ENCODE measurements around the gene FOLH1. TPM values are rescaled to one million over a fixed set of nuclear protein-coding genes. Genes with fewer than 3 reads are reported as not detected.
"Not testable (repeated sequence)": the region's sequence is repeated elsewhere in the genome, so short reads cannot be mapped to it uniquely, and the experiment has no call there.

FOLH1 gene
- total and polyA plus RNA-seq, 5 donors from 2014 or later = not detected

- not testable (repeated sequence) for H3K4me1 Mint-ChIP-seq; H3K36me3 Mint-ChIP-seq; ATAC-seq (ENCODE audit: low read depth in 2 of 2)
Observed at GRCh38 chr11:49196775-49197174, 11.6 kb downstream of the FOLH1 start.

GRCh38 chr11:49196002-49196401, 12.4 kb downstream of the FOLH1 start:
- not testable (repeated sequence) for ATAC-seq (ENCODE audit: low read depth in 2 of 2); H3K4me3 Mint-ChIP-seq; H3K27me3 ChIP-seq (ENCODE audit: control insufficient read depth, insufficient read depth, low read length); DNase-seq; H3K27ac Mint-ChIP-seq; H3K4me1 Mint-ChIP-seq; H3K27me3 Mint-ChIP-seq; H3K4me3 ChIP-seq (ENCODE audit: low read depth, low read length); H3K9me3 ChIP-seq (ENCODE audit: control insufficient read depth in 2 of 2, low read length in 2 of 2); H3K36me3 Mint-ChIP-seq; H3K4me1 ChIP-seq (ENCODE audit: control insufficient read depth, insufficient read depth, low read length, poor library complexity, severe bottlenecking); H3K36me3 ChIP-seq (ENCODE audit: control insufficient read depth, insufficient read depth, low read length); H3K27ac ChIP-seq (ENCODE audit: insufficient read depth, low read length, poor library complexity, severe bottlenecking); H3K9me3 Mint-ChIP-seq

More at GRCh38 chr11:49196775-49197174, 11.6 kb downstream of the FOLH1 start:
- not testable (repeated sequence) for H3K9me3 ChIP-seq (ENCODE audit: control insufficient read depth in 2 of 2, low read length in 2 of 2); H3K4me3 ChIP-seq (ENCODE audit: low read depth, low read length); H3K9me3 Mint-ChIP-seq; H3K36me3 ChIP-seq (ENCODE audit: control insufficient read depth, insufficient read depth, low read length); H3K27me3 ChIP-seq (ENCODE audit: control insufficient read depth, insufficient read depth, low read length); H3K27ac Mint-ChIP-seq; H3K4me3 Mint-ChIP-seq; H3K27ac ChIP-seq (ENCODE audit: insufficient read depth, low read length, poor library complexity, severe bottlenecking); DNase-seq; H3K4me1 ChIP-seq (ENCODE audit: control insufficient read depth, insufficient read depth, low read length, poor library complexity, severe bottlenecking); H3K27me3 Mint-ChIP-seq

GRCh38 chr11:49190287-49190686, 18.1 kb downstream of the FOLH1 start:
- H3K36me3 ChIP-seq (ENCODE audit: control insufficient read depth, insufficient read depth, low read length); H3K9me3 Mint-ChIP-seq; H3K4me1 ChIP-seq (ENCODE audit: control insufficient read depth, insufficient read depth, low read length, poor library complexity, severe bottlenecking); H3K27ac Mint-ChIP-seq; H3K4me1 Mint-ChIP-seq; H3K27me3 Mint-ChIP-seq; H3K36me3 Mint-ChIP-seq; ATAC-seq (ENCODE audit: low read depth in 2 of 2); H3K27ac ChIP-seq (ENCODE audit: insufficient read depth, low read length, poor library complexity, severe bottlenecking); H3K4me3 Mint-ChIP-seq; H3K27me3 ChIP-seq (ENCODE audit: control insufficient read depth, insufficient read depth, low read length); H3K9me3 ChIP-seq (ENCODE audit: control insufficient read depth in 2 of 2, low read length in 2 of 2); H3K4me3 ChIP-seq (ENCODE audit: low read depth, low read length); DNase-seq: not testable (repeated sequence)

GRCh38 chr11:49186225-49186624, 22.2 kb downstream of the FOLH1 start:
- not testable (repeated sequence) for H3K27me3 ChIP-seq (ENCODE audit: control insufficient read depth, insufficient read depth, low read length); H3K27ac ChIP-seq (ENCODE audit: insufficient read depth, low read length, poor library complexity, severe bottlenecking); H3K4me1 ChIP-seq (ENCODE audit: control insufficient read depth, insufficient read depth, low read length, poor library complexity, severe bottlenecking); DNase-seq; H3K9me3 ChIP-seq (ENCODE audit: control insufficient read depth in 2 of 2, low read length in 2 of 2); H3K9me3 Mint-ChIP-seq; ATAC-seq (ENCODE audit: low read depth in 2 of 2); H3K4me1 Mint-ChIP-seq; H3K4me3 Mint-ChIP-seq; H3K4me3 ChIP-seq (ENCODE audit: low read depth, low read length); H3K27me3 Mint-ChIP-seq; H3K27ac Mint-ChIP-seq; H3K36me3 Mint-ChIP-seq; H3K36me3 ChIP-seq (ENCODE audit: control insufficient read depth, insufficient read depth, low read length)

GRCh38 chr11:49185597-49185996, 22.8 kb downstream of the FOLH1 start:
- not testable (repeated sequence) for H3K27ac ChIP-seq (ENCODE audit: insufficient read depth, low read length, poor library complexity, severe bottlenecking); ATAC-seq (ENCODE audit: low read depth in 2 of 2); H3K9me3 ChIP-seq (ENCODE audit: control insufficient read depth in 2 of 2, low read length in 2 of 2); H3K36me3 ChIP-seq (ENCODE audit: control insufficient read depth, insufficient read depth, low read length); H3K9me3 Mint-ChIP-seq; H3K4me1 ChIP-seq (ENCODE audit: control insufficient read depth, insufficient read depth, low read length, poor library complexity, severe bottlenecking); H3K4me1 Mint-ChIP-seq; H3K27me3 ChIP-seq (ENCODE audit: control insufficient read depth, insufficient read depth, low read length); DNase-seq; H3K4me3 ChIP-seq (ENCODE audit: low read depth, low read length); H3K4me3 Mint-ChIP-seq; H3K36me3 Mint-ChIP-seq; H3K27ac Mint-ChIP-seq; H3K27me3 Mint-ChIP-seq

- not testable (repeated sequence) for H3K27me3 ChIP-seq (ENCODE audit: control insufficient read depth, insufficient read depth, low read length); H3K4me1 ChIP-seq (ENCODE audit: control insufficient read depth, insufficient read depth, low read length, poor library complexity, severe bottlenecking); H3K27ac ChIP-seq (ENCODE audit: insufficient read depth, low read length, poor library complexity, severe bottlenecking); H3K27me3 Mint-ChIP-seq; H3K36me3 Mint-ChIP-seq; DNase-seq; H3K9me3 Mint-ChIP-seq; H3K4me1 Mint-ChIP-seq; H3K27ac Mint-ChIP-seq; H3K9me3 ChIP-seq (ENCODE audit: control insufficient read depth in 2 of 2, low read length in 2 of 2); H3K4me3 ChIP-seq (ENCODE audit: low read depth, low read length); ATAC-seq (ENCODE audit: low read depth in 2 of 2); H3K36me3 ChIP-seq (ENCODE audit: control insufficient read depth, insufficient read depth, low read length); H3K4me3 Mint-ChIP-seq
Observed at GRCh38 chr11:49184756-49185155, 23.6 kb downstream of the FOLH1 start.

GRCh38 chr11:49177936-49178335, 30.5 kb downstream of the FOLH1 start:
- ATAC-seq (ENCODE audit: low read depth in 2 of 2); H3K27ac ChIP-seq (ENCODE audit: insufficient read depth, low read length, poor library complexity, severe bottlenecking); H3K4me1 Mint-ChIP-seq; H3K27ac Mint-ChIP-seq; H3K4me3 Mint-ChIP-seq; DNase-seq; H3K9me3 Mint-ChIP-seq; H3K36me3 Mint-ChIP-seq; H3K27me3 Mint-ChIP-seq; H3K4me3 ChIP-seq (ENCODE audit: low read depth, low read length); H3K36me3 ChIP-seq (ENCODE audit: control insufficient read depth, insufficient read depth, low read length); H3K27me3 ChIP-seq (ENCODE audit: control insufficient read depth, insufficient read depth, low read length); H3K4me1 ChIP-seq (ENCODE audit: control insufficient read depth, insufficient read depth, low read length, poor library complexity, severe bottlenecking); H3K9me3 ChIP-seq (ENCODE audit: control insufficient read depth in 2 of 2, low read length in 2 of 2): not testable (repeated sequence)

GRCh38 chr11:49175378-49175777, 33.0 kb downstream of the FOLH1 start:
- not testable (repeated sequence) for H3K36me3 Mint-ChIP-seq; H3K9me3 Mint-ChIP-seq; H3K4me1 Mint-ChIP-seq; H3K27me3 Mint-ChIP-seq; H3K4me3 ChIP-seq (ENCODE audit: low read depth, low read length); H3K27ac ChIP-seq (ENCODE audit: insufficient read depth, low read length, poor library complexity, severe bottlenecking); H3K4me1 ChIP-seq (ENCODE audit: control insufficient read depth, insufficient read depth, low read length, poor library complexity, severe bottlenecking); H3K4me3 Mint-ChIP-seq; DNase-seq; H3K27me3 ChIP-seq (ENCODE audit: control insufficient read depth, insufficient read depth, low read length); ATAC-seq (ENCODE audit: low read depth in 2 of 2); H3K27ac Mint-ChIP-seq; H3K9me3 ChIP-seq (ENCODE audit: control insufficient read depth in 2 of 2, low read length in 2 of 2); H3K36me3 ChIP-seq (ENCODE audit: control insufficient read depth, insufficient read depth, low read length)

Data from CD4-positive, CD25-positive, alpha-beta regulatory T cell (primary cell).